SK-N-SH (cell line): ENCODE data around the gene HNRNPA1. TPM values are rescaled to one million over a fixed set of nuclear protein-coding genes. Genes with fewer than 3 reads are reported as not detected.

ENCODE experiments used
- polyA plus RNA-seq, 3 experiments: library from polyadenylated mRNA; depleted of rRNA; stranded (reverse); fragments of >200 nt; gene quantifications; 2 replicates each; pipeline ENCODE4 v1.2.3, GENCODE V29; 2012
- small RNA-seq, 7 experiments: library from RNA; depleted of rRNA; stranded (forward); fragments of <200 nt; gene quantifications; one replicate each; pipeline ENCODE3, GENCODE V24; 2012

HNRNPA1 gene
- polyA plus RNA-seq, 1 of the 3 experiments (the other 2 are of a cell fraction) = 773 TPM

Small RNA genes lying within 50 kb of the gene (small RNA-seq; reads per million reads assigned to genes)
- gene RN7SL390P (0 reads per million in 7 experiments), gene RNU6-950P (0 reads per million in 7 experiments)

Other genes with a start within 250 kb of the HNRNPA1 start
- gene HOXC5, start 247.7 kb upstream of the HNRNPA1 start, polyA plus RNA-seq (2012; rRNA removed) = 1.5 and 2.1 TPM in 2 replicates
- 1.6 and 3.7 TPM in 2 replicates for gene HOXC4, start 226.9 kb upstream of the HNRNPA1 start, polyA plus RNA-seq (2012; rRNA removed)
- 61.3 and 78.4 TPM in 2 replicates for gene SMUG1, start 91.7 kb upstream of the HNRNPA1 start, polyA plus RNA-seq (2012; rRNA removed)
- 11.6 and 14.1 TPM in 2 replicates for gene CBX5, start 604 bp upstream of the HNRNPA1 start, polyA plus RNA-seq (2012; rRNA removed)
- 0.16 and 0.25 TPM in 2 replicates for gene NFE2, start 20.3 kb downstream of the HNRNPA1 start, polyA plus RNA-seq (2012; rRNA removed)
- gene COPZ1, start 44.4 kb downstream of the HNRNPA1 start, polyA plus RNA-seq (2012; rRNA removed) = 111 and 156 TPM in 2 replicates
- 0.03 TPM in 1 of 2 replicates, not detected in the other for gene GPR84, start 83.8 kb downstream of the HNRNPA1 start, polyA plus RNA-seq (2012; rRNA removed)
- 1.5 and 2.6 TPM in 2 replicates for gene ZNF385A, start 104.0 kb downstream of the HNRNPA1 start, polyA plus RNA-seq (2012; rRNA removed)
- gene ITGA5, start 138.5 kb downstream of the HNRNPA1 start, polyA plus RNA-seq (2012; rRNA removed) = 35.0 and 52.5 TPM in 2 replicates
- gene GTSF1, start 192.9 kb downstream of the HNRNPA1 start, polyA plus RNA-seq (2012; rRNA removed) = 36.0 and 37.3 TPM in 2 replicates
- 0.03 TPM in 2 replicates for gene NCKAP1L, start 217.0 kb downstream of the HNRNPA1 start, polyA plus RNA-seq (2012; rRNA removed)